ENCODE results near the gene CTIF.

Gene CTIF

GRCh38 chr18:48742706-48743475 is 204.1 kb downstream of the CTIF start:
- no peak for DNase-seq (ENCODE audit: low read depth in 1 of 2, low spot score in 1 of 2)

- DNase-seq (ENCODE audit: low read depth in 1 of 2, low spot score in 1 of 2): no peak
Observed at GRCh38 chr18:48743886-48744285, 205.1 kb downstream of the CTIF start.

DNA sequence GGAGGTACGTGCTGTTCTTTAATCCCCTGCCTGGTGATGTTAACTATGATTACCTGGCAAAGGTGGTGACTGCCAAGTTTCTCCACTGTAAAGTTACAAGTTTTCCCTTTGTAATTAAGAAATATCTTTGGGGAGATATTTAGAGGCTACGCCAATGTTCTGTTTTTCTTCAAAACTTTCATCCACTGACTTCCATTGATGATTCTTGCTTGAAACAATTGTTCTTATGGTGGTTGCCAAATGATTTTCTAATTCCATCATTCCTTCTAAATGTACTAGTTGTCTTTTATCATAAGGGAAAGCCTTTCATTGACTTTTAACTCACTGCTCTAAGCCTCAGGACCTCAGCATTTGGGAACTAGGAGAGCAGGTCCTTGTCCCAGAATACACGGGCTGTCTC is 206.5 kb downstream of the CTIF start:
- DNase-seq (ENCODE audit: low read depth in 1 of 2, low spot score in 1 of 2): no peak

DNA sequence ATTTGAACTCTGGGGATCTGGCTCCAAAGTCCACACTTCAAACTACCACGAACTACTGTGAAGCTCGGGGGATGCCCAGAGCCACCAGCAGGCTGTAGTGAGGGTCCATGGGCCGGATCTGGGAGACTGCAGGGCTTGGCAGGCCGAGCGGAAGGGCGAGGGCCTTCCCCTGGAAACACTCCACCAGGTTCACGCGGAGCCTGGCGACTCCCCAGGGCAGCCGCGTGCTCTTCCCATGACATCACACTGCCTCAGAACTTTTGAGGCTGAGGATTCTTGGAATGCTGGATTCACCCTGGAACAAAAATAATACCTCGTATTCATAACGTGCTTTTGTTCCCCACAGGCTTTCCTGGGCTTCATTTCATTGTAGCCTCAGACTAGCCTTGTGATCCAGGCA is 210.9 kb downstream of the CTIF start:
- no peak for DNase-seq (ENCODE audit: low read depth in 1 of 2, low spot score in 1 of 2)

GRCh38 chr18:48750485-48751175 is 211.8 kb downstream of the CTIF start:
- DNase-seq (ENCODE audit: low read depth in 1 of 2, low spot score in 1 of 2): no peak

- DNase-seq (ENCODE audit: low read depth in 1 of 2, low spot score in 1 of 2): no peak
Observed at GRCh38 chr18:48751727-48752468, 213.1 kb downstream of the CTIF start.

DNA sequence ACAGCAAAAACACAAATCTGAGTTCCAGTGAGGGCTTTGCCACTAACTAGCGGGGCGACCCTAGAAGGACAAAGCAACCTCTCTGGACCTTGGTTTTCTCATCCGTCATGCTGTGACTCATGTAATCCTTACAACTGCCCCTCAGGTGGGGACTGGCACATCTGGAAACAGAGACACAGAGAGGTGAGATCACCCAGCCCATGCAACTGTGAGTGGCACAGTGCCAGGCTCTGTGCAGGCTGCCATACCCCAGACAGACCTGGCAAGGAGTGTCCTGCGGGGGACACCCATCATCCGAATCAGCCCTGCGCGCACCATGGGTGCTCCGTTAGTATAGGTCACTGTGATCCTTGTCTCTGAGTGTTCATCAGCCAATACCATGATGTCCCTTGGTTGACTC is 213.6 kb downstream of the CTIF start:
- DNase-seq (ENCODE audit: low read depth in 1 of 2, low spot score in 1 of 2): no peak

DNA sequence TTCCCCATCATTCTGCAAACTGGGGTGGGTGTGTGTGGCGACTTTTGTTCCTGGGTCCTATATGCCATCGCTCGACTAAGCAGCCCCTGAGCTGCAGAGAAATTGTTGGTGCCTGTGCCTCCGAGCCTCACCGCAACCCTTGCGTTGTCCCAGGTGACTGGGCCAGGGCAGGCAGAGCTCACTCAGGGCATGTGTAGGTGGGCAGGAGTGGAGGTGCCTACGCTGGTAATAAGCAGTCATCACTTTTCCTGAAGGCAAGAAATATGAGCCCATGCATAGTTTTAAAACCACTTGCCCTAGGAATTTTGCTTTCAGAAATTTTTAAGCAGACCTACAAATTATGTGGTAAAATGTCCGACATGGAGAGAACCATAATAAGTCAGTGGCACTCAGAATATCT is 214.1 kb downstream of the CTIF start:
- no peak for DNase-seq (ENCODE audit: low read depth in 1 of 2, low spot score in 1 of 2)

DNA sequence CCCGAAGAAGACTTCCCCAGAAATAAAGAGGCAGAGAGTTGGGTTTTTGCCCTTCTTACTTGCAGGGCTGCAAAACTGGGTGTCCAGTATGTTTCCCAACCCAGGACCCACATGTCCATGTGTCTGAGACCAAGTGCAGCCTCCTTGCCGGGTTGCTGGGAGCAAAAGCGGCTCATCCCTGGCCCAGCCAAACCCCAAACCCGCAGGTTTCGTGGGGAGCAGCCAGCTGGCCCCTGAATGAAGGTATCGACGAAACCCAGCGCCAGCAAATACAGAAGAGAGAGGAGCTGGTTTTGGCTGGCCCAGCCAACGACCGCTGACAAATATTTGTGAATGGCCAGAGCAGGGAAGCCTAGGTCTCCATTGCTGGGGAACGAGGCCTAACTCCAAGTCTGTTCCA is 214.9 kb downstream of the CTIF start:
- DNase-seq (ENCODE audit: low read depth in 1 of 2, low spot score in 1 of 2): no peak

DNA sequence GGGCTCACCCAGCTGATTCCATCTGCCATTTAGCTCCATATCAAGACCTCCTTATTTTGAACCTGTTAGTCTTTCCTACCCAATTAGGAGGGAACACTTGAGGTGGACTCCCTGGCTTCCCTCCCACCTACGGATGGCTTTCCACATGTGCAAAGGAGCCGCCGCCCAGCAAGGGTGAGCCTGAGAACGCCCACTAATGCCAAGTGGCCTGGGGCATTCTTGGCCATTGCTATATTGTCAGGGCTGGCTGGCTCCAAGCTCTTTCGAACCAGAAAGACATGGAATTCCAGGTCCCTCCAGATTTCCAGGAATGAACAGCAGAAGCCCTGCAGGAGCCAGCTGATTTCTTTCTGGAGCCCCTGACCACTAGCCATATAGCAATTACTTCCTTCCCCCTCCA is 215.7 kb downstream of the CTIF start:
- DNase-seq (ENCODE audit: low read depth in 1 of 2, low spot score in 1 of 2): no peak

- DNase-seq (ENCODE audit: low read depth in 1 of 2, low spot score in 1 of 2): no peak
Observed at GRCh38 chr18:48754993-48755473, 216.2 kb downstream of the CTIF start.

DNA sequence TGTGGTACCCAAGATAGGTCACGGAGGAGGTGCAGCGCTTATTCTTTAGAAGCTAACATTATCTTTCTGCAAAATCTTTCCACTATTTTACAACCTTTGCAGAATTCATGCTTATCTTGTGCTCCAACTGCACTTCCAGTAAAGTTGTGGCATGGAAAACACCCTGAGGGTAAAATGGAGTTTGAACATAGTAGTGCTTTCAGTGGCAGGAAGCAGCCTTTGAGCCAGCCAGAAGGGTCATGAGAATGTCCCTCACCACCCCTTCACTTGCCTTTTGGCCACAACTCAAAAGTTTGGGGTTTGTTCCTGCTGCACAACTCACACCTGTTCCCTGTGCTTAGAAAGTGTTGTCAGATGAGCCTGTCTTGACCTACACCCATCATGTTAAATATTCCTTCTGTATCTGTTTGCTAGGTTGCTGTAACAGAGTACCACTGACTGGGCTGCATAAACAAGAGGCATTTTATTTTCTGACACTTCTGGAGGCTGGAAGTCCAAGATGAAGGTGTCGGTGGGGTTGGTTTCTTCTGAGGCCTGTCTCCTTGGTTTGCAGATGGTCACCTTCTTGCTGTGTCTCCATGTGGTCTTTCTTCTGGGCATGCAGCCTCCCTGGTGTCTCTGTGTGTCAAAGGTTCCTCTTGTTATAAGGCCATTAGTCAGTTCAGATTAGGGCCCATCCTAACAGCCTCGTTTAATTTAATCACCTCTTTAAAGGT is 217.8 kb downstream of the CTIF start:
- no peak for DNase-seq (ENCODE audit: low read depth in 1 of 2, low spot score in 1 of 2)

DNA sequence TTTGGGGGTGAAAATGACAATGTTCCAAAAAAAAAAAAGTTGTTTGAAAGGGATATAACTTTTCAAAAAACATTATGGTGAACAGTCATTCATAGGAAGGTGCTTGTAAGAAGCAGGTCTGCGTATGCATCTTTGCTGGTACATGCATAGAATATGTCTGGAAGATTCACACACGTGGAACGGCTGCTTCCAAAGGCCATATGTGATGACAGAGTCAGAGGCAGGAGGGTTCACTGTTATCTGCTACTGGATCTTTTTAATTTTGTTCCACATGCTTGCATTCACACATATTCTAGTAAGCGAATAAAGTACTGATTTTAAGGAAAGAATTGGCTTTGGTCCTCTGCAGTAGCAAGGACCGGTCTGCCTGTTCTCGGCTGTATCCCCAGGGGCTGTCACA is 218.5 kb downstream of the CTIF start:
- no peak for DNase-seq (ENCODE audit: low read depth in 1 of 2, low spot score in 1 of 2)

GRCh38 chr18:48757906-48758305 is 219.1 kb downstream of the CTIF start:
- DNase-seq (ENCODE audit: low read depth in 1 of 2, low spot score in 1 of 2): no peak

GRCh38 chr18:48761582-48761981 is 222.8 kb downstream of the CTIF start:
- DNase-seq (ENCODE audit: low read depth in 1 of 2, low spot score in 1 of 2): no peak

DNA sequence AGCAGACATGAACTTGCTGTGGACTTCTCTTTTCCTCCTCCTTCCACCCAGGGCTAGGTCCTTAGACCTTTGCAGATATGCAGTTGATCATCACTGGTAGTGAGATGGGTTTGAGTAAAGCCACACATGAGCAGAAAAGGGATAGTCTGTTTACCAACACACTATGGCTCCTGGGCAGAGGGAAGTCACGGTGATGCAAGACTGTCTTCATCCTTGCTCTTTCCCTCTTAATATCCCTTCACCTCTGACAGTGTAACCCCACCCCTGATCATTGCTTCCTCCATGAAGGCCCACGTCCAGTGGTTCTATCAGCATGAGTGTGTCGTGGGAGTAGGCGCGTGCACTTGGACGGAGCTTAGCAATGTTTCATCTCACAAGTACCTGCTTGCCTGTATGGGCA is 223.2 kb downstream of the CTIF start:
- DNase-seq (ENCODE audit: low read depth in 1 of 2, low spot score in 1 of 2): no peak

DNA sequence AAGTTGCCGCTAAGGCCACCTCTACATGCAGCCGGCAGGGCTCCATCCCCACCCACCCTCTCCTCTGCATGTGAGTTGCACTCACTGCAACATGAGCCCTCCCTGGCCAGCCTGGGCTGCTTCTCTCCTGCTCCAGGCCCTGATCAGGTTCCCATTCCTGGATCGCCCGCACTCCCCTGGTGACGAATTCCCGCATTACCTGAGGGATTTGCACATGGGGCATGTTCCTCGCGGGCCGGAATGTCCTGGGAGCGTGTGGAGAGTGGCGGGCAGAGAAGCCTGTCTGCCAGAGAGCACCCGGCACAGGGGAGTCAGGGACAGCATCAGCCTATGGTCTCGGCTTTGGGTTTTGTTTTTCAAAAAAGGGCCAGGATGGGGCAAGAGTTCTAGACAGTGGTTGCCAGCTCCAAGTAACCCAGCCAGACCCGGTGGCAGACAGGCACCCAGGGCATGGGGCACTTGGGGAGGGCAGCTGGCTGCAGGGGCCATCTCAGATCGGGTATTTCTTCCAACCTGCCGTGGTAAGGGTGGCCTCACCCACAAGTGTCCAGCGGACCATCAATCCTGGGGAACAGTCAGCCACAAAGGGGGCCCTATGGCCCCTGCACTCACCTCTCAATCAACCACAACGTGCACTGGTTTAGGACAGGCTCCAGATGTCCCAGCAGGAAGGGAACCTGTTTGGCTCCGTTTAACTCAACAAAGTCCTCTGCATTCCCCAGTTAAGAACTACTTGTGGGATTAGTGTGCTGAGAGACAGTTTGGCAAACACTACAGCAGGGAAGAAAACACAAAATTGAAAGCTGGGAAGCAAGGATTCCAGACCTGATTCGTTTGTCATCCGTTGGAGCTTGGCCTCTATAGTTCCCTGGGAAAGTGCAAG is 224.2 kb downstream of the CTIF start:
- no peak for DNase-seq (ENCODE audit: low read depth in 1 of 2, low spot score in 1 of 2)

GRCh38 chr18:48763719-48764100 is 224.9 kb downstream of the CTIF start:
- DNase-seq (ENCODE audit: low read depth in 1 of 2, low spot score in 1 of 2): no peak

DNA sequence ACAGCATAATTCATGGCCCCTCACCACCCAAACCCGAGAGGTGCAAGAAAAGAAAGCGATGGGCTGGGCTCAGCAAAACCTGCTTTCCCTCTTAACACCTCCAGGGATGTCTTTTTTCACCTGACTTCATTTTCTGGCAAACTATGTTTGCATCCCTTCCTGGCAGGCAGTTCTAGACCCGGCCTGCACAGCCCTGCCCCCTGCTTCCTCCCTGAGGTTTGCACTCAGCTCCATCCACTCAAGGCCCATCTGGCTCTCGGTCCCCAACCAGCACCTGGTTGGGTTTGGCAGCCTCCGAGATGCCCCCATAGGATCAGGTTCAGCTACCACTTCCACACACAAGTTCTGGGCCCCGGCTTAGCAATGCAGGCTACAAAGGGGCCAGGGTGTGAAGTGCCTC is 226.2 kb downstream of the CTIF start:
- DNase-seq (ENCODE audit: low read depth in 1 of 2, low spot score in 1 of 2): no peak

GRCh38 chr18:48766026-48766425 is 227.2 kb downstream of the CTIF start:
- no peak for DNase-seq (ENCODE audit: low read depth in 1 of 2, low spot score in 1 of 2)
